ENCODE data around the gene RHOT1.
"Not testable (repeated sequence)": the region's sequence is repeated elsewhere in the genome, so short reads cannot be mapped to it uniquely, and the experiment has no call there.

The RHOT1 gene

GRCh38 chr17:32123782-32124181, 18.5 kb upstream of the RHOT1 start:
- Histone ChIP-seq H3K9ac (ENCODE audit: low read length in 2 of 2) (no peak overlapping the region), H3K27ac (ENCODE audit: low read length) (no peak overlapping the region), H3K27me3 (ENCODE audit: control insufficient read depth in 1 of 2, insufficient read depth in 2 of 2, low read length in 2 of 2) (no peaks in the 10 kb centered on the region), H3K9me3 (ENCODE audit: control insufficient read depth in 2 of 2, low read length in 2 of 2) (no peaks in the 10 kb centered on the region), H3K4me1 (ENCODE audit: control insufficient read depth, insufficient read depth, low read length) (peaks cover 8% of the 10 kb centered on the region), H3K36me3 (ENCODE audit: control insufficient read depth in 2 of 2, insufficient read depth in 2 of 2, low read length in 2 of 2) (no peaks in the 10 kb centered on the region), H3K4me3 (ENCODE audit: low read length in 2 of 2) (no peak overlapping the region)

- no peak overlapping the region for H3K9ac ChIP-seq (ENCODE audit: low read length in 2 of 2)
- no peaks in the 10 kb centered on the region for H3K36me3 ChIP-seq (ENCODE audit: control insufficient read depth in 2 of 2, insufficient read depth in 2 of 2, low read length in 2 of 2)
- peaks cover 8% of the 10 kb centered on the region for H3K4me1 ChIP-seq (ENCODE audit: control insufficient read depth, insufficient read depth, low read length)
- no peak overlapping the region for H3K4me3 ChIP-seq (ENCODE audit: low read length in 2 of 2)
- H3K27me3 ChIP-seq (ENCODE audit: control insufficient read depth in 1 of 2, insufficient read depth in 2 of 2, low read length in 2 of 2): no peaks in the 10 kb centered on the region
- no peak overlapping the region for H3K27ac ChIP-seq (ENCODE audit: low read length)
- no peaks in the 10 kb centered on the region for H3K9me3 ChIP-seq (ENCODE audit: control insufficient read depth in 2 of 2, low read length in 2 of 2)
These were observed 17.1 kb upstream of the RHOT1 start for GRCh38 chr17:32124985-32125847.

DNA sequence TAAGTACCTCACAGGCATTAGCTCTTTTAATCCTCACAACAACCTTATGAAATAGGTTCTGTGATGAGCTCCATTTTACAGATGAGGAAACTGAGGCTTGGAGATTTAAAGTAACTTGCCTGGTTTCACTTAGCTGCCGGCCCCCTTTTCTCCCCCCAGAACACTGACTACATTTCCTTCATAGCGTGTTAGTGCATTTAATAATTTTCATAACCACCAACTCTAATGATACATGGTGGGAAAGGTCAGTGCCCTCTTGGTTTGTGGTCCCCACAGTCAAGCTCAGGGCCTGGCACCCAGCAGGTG, 16.5 kb upstream of the RHOT1 start:
- no peaks in the 10 kb centered on the region for H3K27me3 ChIP-seq (ENCODE audit: control insufficient read depth in 1 of 2, insufficient read depth in 2 of 2, low read length in 2 of 2)
- no peaks in the 10 kb centered on the region for H3K36me3 ChIP-seq (ENCODE audit: control insufficient read depth in 2 of 2, insufficient read depth in 2 of 2, low read length in 2 of 2)
- H3K27ac ChIP-seq (ENCODE audit: low read length): no peak overlapping the region
- H3K9me3 ChIP-seq (ENCODE audit: control insufficient read depth in 2 of 2, low read length in 2 of 2): no peaks in the 10 kb centered on the region
- H3K4me3 ChIP-seq (ENCODE audit: low read length in 2 of 2): no peak overlapping the region
- H3K9ac ChIP-seq (ENCODE audit: low read length in 2 of 2): no peak overlapping the region
- H3K4me1 ChIP-seq (ENCODE audit: control insufficient read depth, insufficient read depth, low read length): peaks cover 8% of the 10 kb centered on the region

DNA sequence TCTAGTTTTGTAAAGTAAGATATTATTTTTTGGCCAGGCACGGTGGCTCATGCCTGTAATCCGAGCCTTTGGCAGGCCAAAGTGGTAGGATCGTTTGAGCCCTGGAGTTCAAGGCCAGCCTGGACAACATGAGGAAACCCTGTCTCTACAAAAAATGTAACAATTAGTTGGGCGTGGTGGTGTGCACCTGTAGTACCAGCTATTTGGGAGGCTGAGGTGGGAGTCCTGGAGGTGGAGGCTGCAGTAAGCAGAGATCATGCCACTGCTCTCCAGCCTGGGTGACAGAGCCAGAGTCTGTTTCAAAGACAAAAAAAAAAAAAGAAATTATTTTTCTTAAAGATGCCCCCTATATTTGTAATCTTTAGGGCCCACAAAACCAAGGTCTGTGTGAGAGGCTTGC, 16.0 kb upstream of the RHOT1 start:
- Histone ChIP-seq H3K4me3 (ENCODE audit: low read length in 2 of 2) (no peak overlapping the region), H3K27ac (ENCODE audit: low read length) (peak overlapping the region; percentile 82), H3K4me1 (ENCODE audit: control insufficient read depth, insufficient read depth, low read length) (peaks cover 8% of the 10 kb centered on the region), H3K9ac (ENCODE audit: low read length in 2 of 2) (no peak overlapping the region), H3K36me3 (ENCODE audit: control insufficient read depth in 2 of 2, insufficient read depth in 2 of 2, low read length in 2 of 2) (no peaks in the 10 kb centered on the region), H3K27me3 (ENCODE audit: control insufficient read depth in 1 of 2, insufficient read depth in 2 of 2, low read length in 2 of 2) (no peaks in the 10 kb centered on the region), H3K9me3 (ENCODE audit: control insufficient read depth in 2 of 2, low read length in 2 of 2) (no peaks in the 10 kb centered on the region)

DNA sequence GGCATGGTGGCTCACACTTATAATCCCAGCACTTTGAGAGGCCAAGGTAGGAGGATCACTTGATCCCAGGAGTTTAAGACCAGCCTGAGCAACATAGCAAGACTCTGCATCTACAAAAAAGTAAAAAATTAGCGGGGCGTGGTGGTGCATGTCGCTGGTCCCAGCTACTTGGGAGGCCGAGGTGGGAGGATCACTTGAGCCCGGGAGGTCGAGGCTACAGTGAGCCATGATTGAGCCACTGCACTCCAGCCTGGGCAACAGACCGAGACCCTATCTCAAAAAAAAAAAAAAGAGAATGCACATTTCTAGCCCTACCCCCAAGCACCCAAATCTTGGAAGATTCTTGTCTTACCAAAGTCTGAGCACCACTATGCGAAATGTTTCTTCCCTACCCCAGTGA, 15.6 kb upstream of the RHOT1 start:
- Histone ChIP-seq H3K4me3 (ENCODE audit: low read length in 2 of 2) (peak overlapping the region; percentile 77 to 90), H3K27ac (ENCODE audit: low read length) (peak overlapping the region; percentile 82), H3K9me3 (ENCODE audit: control insufficient read depth in 2 of 2, low read length in 2 of 2) (no peaks in the 10 kb centered on the region), H3K4me1 (ENCODE audit: control insufficient read depth, insufficient read depth, low read length) (peaks cover 8% of the 10 kb centered on the region), H3K27me3 (ENCODE audit: control insufficient read depth in 1 of 2, insufficient read depth in 2 of 2, low read length in 2 of 2) (no peaks in the 10 kb centered on the region), H3K36me3 (ENCODE audit: control insufficient read depth in 2 of 2, insufficient read depth in 2 of 2, low read length in 2 of 2) (no peaks in the 10 kb centered on the region), H3K9ac (ENCODE audit: low read length in 2 of 2) (peak overlapping the region; percentile 77 to 91)

DNA sequence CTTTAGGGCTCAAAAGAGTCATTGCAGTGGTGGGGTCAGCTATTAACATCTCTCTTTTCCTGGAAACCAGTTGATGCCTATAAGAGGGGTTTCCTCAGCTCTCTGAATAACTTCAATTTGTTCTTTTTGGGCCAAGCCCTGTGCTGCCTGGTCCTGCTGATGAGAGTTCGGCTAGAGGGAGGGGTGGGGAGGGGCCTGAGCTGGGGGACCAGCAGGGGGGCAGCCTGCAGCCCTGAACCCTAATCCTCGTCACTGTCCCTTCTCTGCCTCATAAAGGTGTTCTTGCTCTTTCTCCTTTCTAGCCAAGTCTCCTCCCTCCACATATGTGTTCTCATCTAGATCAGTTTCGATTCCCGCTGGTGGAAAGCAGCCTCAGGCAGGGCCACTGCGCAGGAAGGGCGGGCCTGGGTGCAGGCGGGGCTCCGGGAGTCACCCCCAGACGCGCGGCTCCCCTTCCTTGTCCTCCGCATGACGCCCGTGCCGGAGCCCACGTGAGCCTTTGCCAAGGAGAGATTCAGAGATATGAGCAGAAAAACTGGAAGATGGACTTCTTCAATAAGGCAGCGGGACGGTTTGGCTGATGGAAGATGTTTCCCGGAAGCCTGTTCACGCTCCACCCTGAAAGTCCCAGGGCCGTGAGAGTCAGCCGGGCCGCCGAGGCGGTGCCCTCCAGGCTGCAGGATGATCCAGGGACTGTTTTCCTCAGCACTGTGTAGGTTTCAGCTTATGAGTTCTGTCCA, 15.0 kb upstream of the RHOT1 start:
- Histone ChIP-seq H3K4me1 (ENCODE audit: control insufficient read depth, insufficient read depth, low read length) (peaks cover 8% of the 10 kb centered on the region), H3K36me3 (ENCODE audit: control insufficient read depth in 2 of 2, insufficient read depth in 2 of 2, low read length in 2 of 2) (no peaks in the 10 kb centered on the region), H3K27ac (ENCODE audit: low read length) (peak overlapping the region; percentile 82), H3K9me3 (ENCODE audit: control insufficient read depth in 2 of 2, low read length in 2 of 2) (no peaks in the 10 kb centered on the region), H3K4me3 (ENCODE audit: low read length in 2 of 2) (peak overlapping the region; percentile 77 to 90), H3K27me3 (ENCODE audit: control insufficient read depth in 1 of 2, insufficient read depth in 2 of 2, low read length in 2 of 2) (no peaks in the 10 kb centered on the region), H3K9ac (ENCODE audit: low read length in 2 of 2) (peak overlapping the region; percentile 77 to 91)

DNA sequence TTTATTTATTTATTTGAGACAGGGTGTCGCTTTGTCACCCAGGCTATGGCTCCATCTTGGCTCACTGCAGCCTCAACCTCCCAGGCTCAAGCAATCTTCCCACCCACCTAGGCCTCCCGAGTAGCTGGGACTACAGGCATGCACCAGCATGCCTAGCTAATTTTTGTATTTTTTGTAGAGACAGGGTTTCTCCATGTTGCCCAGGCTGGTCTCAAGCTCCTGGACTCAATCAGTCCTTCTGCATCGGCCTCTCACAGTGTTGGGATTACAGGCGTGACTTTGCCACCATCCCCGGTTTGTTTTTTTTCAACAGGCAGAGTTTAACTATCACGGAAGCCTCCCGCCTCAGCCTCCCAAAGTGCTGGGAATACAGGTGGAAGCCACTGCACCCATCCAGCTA, 13.8 kb upstream of the RHOT1 start:
- not testable (repeated sequence) for H3K9me3 ChIP-seq (ENCODE audit: control insufficient read depth in 2 of 2, low read length in 2 of 2); H3K27me3 ChIP-seq (ENCODE audit: control insufficient read depth in 1 of 2, insufficient read depth in 2 of 2, low read length in 2 of 2); H3K9ac ChIP-seq (ENCODE audit: low read length in 2 of 2); H3K36me3 ChIP-seq (ENCODE audit: control insufficient read depth in 2 of 2, insufficient read depth in 2 of 2, low read length in 2 of 2); H3K4me1 ChIP-seq (ENCODE audit: control insufficient read depth, insufficient read depth, low read length); H3K27ac ChIP-seq (ENCODE audit: low read length)
- H3K4me3 ChIP-seq (ENCODE audit: low read length in 2 of 2): peak overlapping the region; percentile 9 to 90

DNA sequence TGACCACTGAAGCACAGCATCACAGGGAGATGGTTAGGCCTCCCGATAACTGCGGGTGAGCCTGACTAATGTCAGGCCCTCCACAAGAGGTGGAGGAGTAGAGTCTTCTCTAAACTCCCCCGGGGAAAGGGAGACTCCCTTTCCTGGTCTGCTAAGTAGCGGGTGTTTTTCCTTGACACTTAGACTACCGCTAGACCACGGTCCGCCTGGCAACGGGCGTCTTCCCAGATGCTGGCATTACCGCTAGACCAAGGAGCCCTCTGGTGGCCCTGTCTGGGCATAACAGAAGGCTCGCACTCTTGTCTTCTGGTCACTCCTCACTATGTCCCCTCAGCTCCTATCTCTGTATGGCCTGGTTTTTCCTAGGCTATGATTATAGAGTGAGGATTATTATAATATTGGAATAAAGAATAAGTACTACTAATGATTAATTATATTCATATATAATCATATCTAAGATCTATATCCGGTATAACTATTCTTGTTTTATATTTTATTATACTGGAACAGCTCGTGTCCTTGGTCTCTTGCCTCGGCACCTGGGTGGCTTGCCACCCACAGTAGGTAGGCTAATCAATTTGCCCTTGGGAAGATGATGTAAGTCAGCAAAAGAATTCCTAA, 6.7 kb upstream of the RHOT1 start:
- not testable (repeated sequence) for H3K4me1 ChIP-seq (ENCODE audit: control insufficient read depth, insufficient read depth, low read length); H3K36me3 ChIP-seq (ENCODE audit: control insufficient read depth in 2 of 2, insufficient read depth in 2 of 2, low read length in 2 of 2); H3K27ac ChIP-seq (ENCODE audit: low read length); H3K27me3 ChIP-seq (ENCODE audit: control insufficient read depth in 1 of 2, insufficient read depth in 2 of 2, low read length in 2 of 2); H3K9ac ChIP-seq (ENCODE audit: low read length in 2 of 2); H3K4me3 ChIP-seq (ENCODE audit: low read length in 2 of 2); H3K9me3 ChIP-seq (ENCODE audit: control insufficient read depth in 2 of 2, low read length in 2 of 2)

DNA sequence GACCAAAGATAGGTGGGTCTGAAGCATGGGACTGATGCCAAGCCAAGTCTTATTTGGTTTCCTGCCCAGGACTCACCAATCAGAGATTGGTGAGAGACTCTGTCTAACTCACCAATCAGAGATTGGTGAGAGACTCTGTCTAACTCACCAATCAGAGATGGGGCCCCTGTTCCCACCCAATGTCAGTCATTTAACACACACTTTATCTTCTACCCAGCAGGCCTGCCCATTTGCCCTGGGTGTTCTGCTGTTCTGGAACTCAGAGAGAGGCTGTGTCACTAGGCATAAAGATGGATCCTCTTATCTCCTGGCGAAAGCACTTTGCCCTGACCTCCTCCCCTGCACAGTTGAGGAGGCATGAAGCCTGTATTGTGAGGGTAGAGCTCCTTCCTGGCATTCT, 5.4 kb upstream of the RHOT1 start:
- H3K36me3 ChIP-seq (ENCODE audit: control insufficient read depth in 2 of 2, insufficient read depth in 2 of 2, low read length in 2 of 2): no peaks in the 10 kb centered on the region
- no peaks in the 10 kb centered on the region for H3K9me3 ChIP-seq (ENCODE audit: control insufficient read depth in 2 of 2, low read length in 2 of 2)
- H3K27ac ChIP-seq (ENCODE audit: low read length): no peak overlapping the region
- no peak overlapping the region for H3K9ac ChIP-seq (ENCODE audit: low read length in 2 of 2)
- no peaks in the 10 kb centered on the region for H3K27me3 ChIP-seq (ENCODE audit: control insufficient read depth in 1 of 2, insufficient read depth in 2 of 2, low read length in 2 of 2)
- H3K4me3 ChIP-seq (ENCODE audit: low read length in 2 of 2): no peak overlapping the region
- H3K4me1 ChIP-seq (ENCODE audit: control insufficient read depth, insufficient read depth, low read length): no peaks in the 10 kb centered on the region

GRCh38 chr17:32139504-32139903, 2.8 kb upstream of the RHOT1 start:
- not testable (repeated sequence) for H3K4me3 ChIP-seq (ENCODE audit: low read length in 2 of 2); H3K9ac ChIP-seq (ENCODE audit: low read length in 2 of 2); H3K9me3 ChIP-seq (ENCODE audit: control insufficient read depth in 2 of 2, low read length in 2 of 2); H3K27me3 ChIP-seq (ENCODE audit: control insufficient read depth in 1 of 2, insufficient read depth in 2 of 2, low read length in 2 of 2); H3K27ac ChIP-seq (ENCODE audit: low read length); H3K36me3 ChIP-seq (ENCODE audit: control insufficient read depth in 2 of 2, insufficient read depth in 2 of 2, low read length in 2 of 2)
- peaks cover 14% of the 10 kb centered on the region for H3K4me1 ChIP-seq (ENCODE audit: control insufficient read depth, insufficient read depth, low read length)

DNA sequence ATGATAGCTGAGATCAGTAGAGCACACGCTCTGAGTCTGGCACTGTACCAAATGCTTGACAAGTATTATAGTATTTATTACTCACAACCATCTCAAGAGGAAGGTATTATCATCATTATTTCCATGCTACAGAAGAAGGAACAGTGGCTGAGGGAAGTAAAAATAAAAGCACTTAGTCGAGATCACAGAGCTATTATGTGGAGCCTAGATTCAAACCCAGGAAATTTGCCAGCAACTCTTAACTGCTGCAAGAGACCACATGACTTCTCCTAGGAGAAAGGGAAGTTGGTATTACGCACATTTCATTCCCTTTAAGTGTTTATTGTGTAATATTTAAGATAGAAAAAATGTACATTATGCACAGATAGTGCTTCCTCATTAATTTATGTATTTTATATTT, 1.0 kb upstream of the RHOT1 start:
- peaks cover 14% of the 10 kb centered on the region for H3K4me1 ChIP-seq (ENCODE audit: control insufficient read depth, insufficient read depth, low read length)
- no peaks in the 10 kb centered on the region for H3K9me3 ChIP-seq (ENCODE audit: control insufficient read depth in 2 of 2, low read length in 2 of 2)
- H3K27ac ChIP-seq (ENCODE audit: low read length): peak overlapping the region; percentile 88
- H3K27me3 ChIP-seq (ENCODE audit: control insufficient read depth in 1 of 2, insufficient read depth in 2 of 2, low read length in 2 of 2): no peaks in the 10 kb centered on the region
- H3K4me3 ChIP-seq (ENCODE audit: low read length in 2 of 2): peak overlapping the region; percentile 56 to 91
- H3K9ac ChIP-seq (ENCODE audit: low read length in 2 of 2): peak overlapping the region; percentile 85 to 86
- no peaks in the 10 kb centered on the region for H3K36me3 ChIP-seq (ENCODE audit: control insufficient read depth in 2 of 2, insufficient read depth in 2 of 2, low read length in 2 of 2)

Data from stomach smooth muscle (tissue), 2 donors.